Measurements from ENCODE around the gene TINAGL1.

- TF ChIP-seq, protein P1, sequence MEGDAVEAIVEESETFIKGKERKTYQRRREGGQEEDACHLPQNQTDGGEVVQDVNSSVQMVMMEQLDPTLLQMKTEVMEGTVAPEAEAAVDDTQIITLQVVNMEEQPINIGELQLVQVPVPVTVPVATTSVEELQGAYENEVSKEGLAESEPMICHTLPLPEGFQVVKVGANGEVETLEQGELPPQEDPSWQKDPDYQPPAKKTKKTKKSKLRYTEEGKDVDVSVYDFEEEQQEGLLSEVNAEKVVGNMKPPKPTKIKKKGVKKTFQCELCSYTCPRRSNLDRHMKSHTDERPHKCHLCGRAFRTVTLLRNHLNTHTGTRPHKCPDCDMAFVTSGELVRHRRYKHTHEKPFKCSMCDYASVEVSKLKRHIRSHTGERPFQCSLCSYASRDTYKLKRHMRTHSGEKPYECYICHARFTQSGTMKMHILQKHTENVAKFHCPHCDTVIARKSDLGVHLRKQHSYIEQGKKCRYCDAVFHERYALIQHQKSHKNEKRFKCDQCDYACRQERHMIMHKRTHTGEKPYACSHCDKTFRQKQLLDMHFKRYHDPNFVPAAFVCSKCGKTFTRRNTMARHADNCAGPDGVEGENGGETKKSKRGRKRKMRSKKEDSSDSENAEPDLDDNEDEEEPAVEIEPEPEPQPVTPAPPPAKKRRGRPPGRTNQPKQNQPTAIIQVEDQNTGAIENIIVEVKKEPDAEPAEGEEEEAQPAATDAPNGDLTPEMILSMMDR (conservative IDR thresholded peaks at IDR 0.05) = no peak
- no peak for TF ChIP-seq EZH2 (IDR thresholded peaks at IDR 0.05; ENCODE audit: low read depth)
Measured at GRCh38 chr1:31609514-31610118, 33.3 kb downstream of the TINAGL1 start.
